ENCODE data around the gene GARIN5A. TPM values are rescaled to one million over a fixed set of nuclear protein-coding genes. Genes with fewer than 3 reads are reported as not detected.

Gene GARIN5A
- polyA plus RNA-seq, 2 of the 4 experiments (the other 2 are of a cell fraction) = 1.1 to 1.7 TPM

GRCh38 chr19:50496189-50497021 lies 19.8 kb upstream of the GARIN5A start:
- Histone ChIP-seq H3K9me3 (no peaks in the 10 kb centered on the region), H3K4me3 (no peak overlapping the region), H3K27ac (no peak overlapping the region), H3K4me2 (no peak overlapping the region), H3K4me1 (peaks cover 24% of the 10 kb centered on the region)
- DNase-seq (ENCODE audit: low read depth in 1 of 2, low spot score in 1 of 2) = peak in 1 of 2 experiments; percentile 67
- ChIA-PET CTCF (interaction anchor here (0.8 to 2.0 kb wide), 8 partner anchors 8 to 128 kb away, joined by 3 to 7 read pairs (median 3); partner anchors contain the start of gene JOSD2), POLR2A (interaction anchor here (0.7 to 1.0 kb wide), 2 partner anchors 8 to 31 kb away, joined by 5 read pairs; no protein-coding TSS in a partner anchor)
- no peak for FAIRE-seq
- no peak for TF ChIP-seq HDAC2 (IDR thresholded peaks at IDR 0.05)
- no peak for TF ChIP-seq FOXS1 (CRISPR knock-in tag; IDR thresholded peaks at IDR 0.05)
- no peak for TF ChIP-seq ZNF302 (CRISPR knock-in tag; IDR thresholded peaks at IDR 0.05)
- no peak for TF ChIP-seq NR3C1 (IDR thresholded peaks at IDR 0.05)
- TF ChIP-seq HOXB5 (CRISPR knock-in tag; IDR thresholded peaks at IDR 0.05) = no peak
- no peak for TF ChIP-seq MAX (IDR thresholded peaks at IDR 0.05)
- TF ChIP-seq NPAS2 (CRISPR knock-in tag; IDR thresholded peaks at IDR 0.05; ENCODE audit: borderline replicate concordance) = no peak
- peak; percentile 39 to 60 for ATAC-seq
- 75% methylated on average over 30 of the region's 30 CpGs for WGBS (ENCODE audit: missing lambda C conversion rate)

- POLR2A ChIA-PET = no interaction called here
- CTCF ChIA-PET = interaction anchor here (1.0 to 1.5 kb wide), 2 partner anchors 8 to 15 kb away, joined by 3 to 4 read pairs; no protein-coding TSS in a partner anchor
These were observed 18.4 kb upstream of the GARIN5A start for GRCh38 chr19:50495020-50495531.

More at GRCh38 chr19:50495020-50495531, 18.4 kb upstream of the GARIN5A start:
- H3K4me2 ChIP-seq = no peak overlapping the region
- no peak overlapping the region for H3K4me3 ChIP-seq
- no peak overlapping the region for H3K27ac ChIP-seq
- H3K4me1 ChIP-seq = peaks cover 11% of the 10 kb centered on the region
- WGBS (ENCODE audit: missing lambda C conversion rate) = 81% methylated on average over 5 of the region's 5 CpGs
- FAIRE-seq (no peak), ATAC-seq (no peak), DNase-seq (ENCODE audit: low read depth in 1 of 2, low spot score in 1 of 2) (no peak)
- no peaks in the 10 kb centered on the region for H3K9me3 ChIP-seq
- TF ChIP-seq POLR2A (IDR thresholded peaks at IDR 0.05; ENCODE audit: low read length) (no peak), ZC3H11A (IDR thresholded peaks at IDR 0.05) (no peak), NFE2L2 (conservative IDR thresholded peaks at IDR 0.05; ENCODE audit: low read length) (no peak), POLR2AphosphoS2 (conservative IDR thresholded peaks at IDR 0.05; ENCODE audit: low read length) (no peak), MAZ (IDR thresholded peaks at IDR 0.05; ENCODE audit: borderline replicate concordance, low read depth, low read length) (no peak), CTCF (IDR thresholded peaks at IDR 0.05) (no peak), CBX2 (IDR thresholded peaks at IDR 0.05; ENCODE audit: borderline replicate concordance, low read depth) (no peak), BHLHE40 (IDR thresholded peaks at IDR 0.05; ENCODE audit: low read depth, low read length) (no peak), EHF (CRISPR knock-in tag; IDR thresholded peaks at IDR 0.05) (no peak), PBX3 (IDR thresholded peaks at IDR 0.05) (no peak), EP300 (IDR thresholded peaks at IDR 0.05) (no peak), EHMT2 (IDR thresholded peaks at IDR 0.05; ENCODE audit: low read depth) (no peak)
